Brain microvascular endothelial cell (primary cell): ENCODE measurements around the gene SFXN4.
"Not testable (repeated sequence)": the region's sequence is repeated elsewhere in the genome, so short reads cannot be mapped to it uniquely, and the experiment has no call there.

Experiments
- DNase-seq: peaks from one replicate; pipeline ENCODE4 v3.0.0-alpha.2; 2020
- H3K27ac ChIP-seq: fragments of 250-450 bp; sonication (Bioruptor Pico); 2 replicates; pipeline ENCODE4 v1.5.1; 2020; ENCODE audit warnings: mild to moderate bottlenecking, moderate library complexity
- H3K27me3 ChIP-seq: fragments of 250-450 bp; sonication (Bioruptor Pico); replicated peaks from 2 replicates; pipeline ENCODE4 v1.5.1; 2020; ENCODE audit warnings: mild to moderate bottlenecking
- H3K36me3 ChIP-seq: fragments of 250-450 bp; sonication (Bioruptor Pico); replicated peaks from 2 replicates; pipeline ENCODE4 v1.5.1; 2020; ENCODE audit warnings: mild to moderate bottlenecking
- H3K4me3 ChIP-seq: 2 replicates; pipeline ENCODE4 v1.5.1; 2011; ENCODE audit warnings: low read depth, mild to moderate bottlenecking, control low read depth, low read length, moderate library complexity
- CTCF ChIP-seq: IDR thresholded peaks from 2 replicates; pipeline ENCODE4 v1.5.1; 2011; ENCODE audit warnings: low read depth, mild to moderate bottlenecking, moderate library complexity, low read length, control low read depth, inconsistent platforms; ENCODE audit errors: missing control alignments
- in situ Hi-C: cut with HindIII; loops from 2 replicates; pipeline ENCODE4 v1.10.0; 2017; ENCODE audit warnings: low sequenced_read_pairs, low pct_ligation_motif_present

The SFXN4 gene

GRCh38 chr10:119143657-119144056, 21.9 kb downstream of the SFXN4 start:
- Histone ChIP-seq H3K36me3 (no peaks in the 10 kb centered on the region), H3K4me3 (no peak overlapping the region), H3K27me3 (no peaks in the 10 kb centered on the region), H3K27ac (no peak overlapping the region)
- in situ Hi-C loops, result no loop called here
- no peak for TF ChIP-seq CTCF
- no peak for DNase-seq

GRCh38 chr10:119140603-119141245, 24.8 kb downstream of the SFXN4 start:
- no peak overlapping the region for H3K27ac ChIP-seq
- TF ChIP-seq CTCF, result no peak
- H3K36me3 ChIP-seq, result no peaks in the 10 kb centered on the region
- no peak overlapping the region for H3K4me3 ChIP-seq
- no peaks in the 10 kb centered on the region for H3K27me3 ChIP-seq
- DNase-seq, result no peak
- in situ Hi-C loops, result no loop called here

- no peak for DNase-seq
- Histone ChIP-seq H3K27ac (no peak overlapping the region), H3K27me3 (no peaks in the 10 kb centered on the region), H3K4me3 (no peak overlapping the region), H3K36me3 (no peaks in the 10 kb centered on the region)
- in situ Hi-C loops, result no loop called here
- peak; percentile 79 for TF ChIP-seq CTCF
Observed at GRCh38 chr10:119139464-119140067, 25.9 kb downstream of the SFXN4 start.

GRCh38 chr10:119138346-119139306, 26.9 kb downstream of the SFXN4 start:
- DNase-seq, result no peak
- no peak overlapping the region for H3K4me3 ChIP-seq
- peaks cover 5% of the 10 kb centered on the region for H3K36me3 ChIP-seq
- H3K27ac ChIP-seq, result no peak overlapping the region
- no peak for TF ChIP-seq CTCF
- no peaks in the 10 kb centered on the region for H3K27me3 ChIP-seq
- in situ Hi-C loops, result no loop called here

GRCh38 chr10:119137878-119138277, 27.6 kb downstream of the SFXN4 start:
- H3K27ac ChIP-seq, H3K4me3 ChIP-seq, DNase-seq, in situ Hi-C loops, H3K27me3 ChIP-seq: not testable (repeated sequence)
- peaks cover 11% of the 10 kb centered on the region for H3K36me3 ChIP-seq

GRCh38 chr10:119136084-119136483, 29.4 kb downstream of the SFXN4 start:
- TF ChIP-seq CTCF, result no peak
- no peak overlapping the region for H3K4me3 ChIP-seq
- in situ Hi-C loops, result no loop called here
- H3K27ac ChIP-seq, result no peak overlapping the region
- no peak for DNase-seq
- no peaks in the 10 kb centered on the region for H3K27me3 ChIP-seq
- peaks cover 20% of the 10 kb centered on the region for H3K36me3 ChIP-seq
